NCI-H187 (cell line): Measurements from ENCODE around the gene AFAP1L2.
A peak's percentile ranks its signal among the peaks of the same experiment; 100 is the strongest.

Source experiments
- DNase-seq, 2 experiments: peaks; one replicate each; lab custom pipeline; 2025; lab: John Stamatoyannopoulos, UW

Gene AFAP1L2

DNA sequence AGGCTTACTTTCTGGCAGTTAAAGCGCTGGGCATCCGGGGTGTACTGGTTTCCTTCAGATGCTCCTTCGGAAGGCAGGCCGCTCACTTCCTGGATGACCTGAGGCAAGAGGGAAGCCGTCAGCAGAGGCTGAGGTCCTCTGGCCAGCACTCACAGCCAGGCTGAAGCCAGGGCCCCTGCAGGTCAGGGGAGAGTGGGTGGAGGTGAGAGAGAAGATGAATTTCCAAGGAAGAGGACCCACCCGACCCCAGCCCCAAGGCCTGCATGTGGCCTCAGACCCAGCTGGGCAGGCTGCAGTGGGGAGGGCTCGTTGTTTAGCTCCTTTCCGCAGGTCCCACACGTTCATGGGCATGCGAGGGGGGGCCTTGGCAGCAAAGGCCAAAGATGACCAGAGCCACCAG lies 94.0 kb downstream of the AFAP1L2 start:
- DNase-seq = no peak

DNA sequence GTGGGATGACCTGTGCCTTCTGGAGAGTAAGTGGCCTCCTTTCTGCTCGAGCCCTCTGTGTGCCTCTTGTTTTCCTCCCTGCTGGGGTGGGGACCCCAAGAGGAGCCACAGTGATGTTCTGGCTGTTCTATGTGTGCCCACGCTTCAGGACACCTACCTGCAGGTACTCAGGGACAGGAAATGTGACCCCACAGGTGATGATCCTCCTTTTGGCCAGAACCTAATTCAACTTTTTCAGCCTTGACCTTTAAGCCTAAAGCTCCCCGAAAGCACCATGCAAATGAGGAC lies 95.0 kb downstream of the AFAP1L2 start:
- no peak for DNase-seq

- DNase-seq = no peak
Observed at GRCh38 chr10:114308531-114309363, 95.6 kb downstream of the AFAP1L2 start.

DNA sequence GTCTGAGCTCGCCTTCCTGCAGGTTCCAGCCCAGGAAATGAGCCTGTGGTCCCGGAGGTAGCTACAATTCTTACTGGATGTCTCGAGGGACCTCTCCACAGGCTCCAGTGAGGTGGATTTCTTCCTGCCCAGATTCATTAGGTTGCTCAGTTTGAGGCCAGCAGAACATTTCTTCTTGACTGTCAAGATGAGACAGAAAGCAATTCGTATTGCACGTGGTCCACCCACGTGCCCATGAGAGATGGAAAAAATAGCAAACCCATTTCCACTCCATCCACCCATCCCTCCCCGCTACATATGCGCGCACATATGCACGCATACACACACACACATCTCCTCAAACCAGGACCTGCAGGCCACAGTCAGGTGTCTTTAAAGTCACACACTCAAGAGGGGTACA lies 96.6 kb downstream of the AFAP1L2 start:
- DNase-seq = no peak

DNA sequence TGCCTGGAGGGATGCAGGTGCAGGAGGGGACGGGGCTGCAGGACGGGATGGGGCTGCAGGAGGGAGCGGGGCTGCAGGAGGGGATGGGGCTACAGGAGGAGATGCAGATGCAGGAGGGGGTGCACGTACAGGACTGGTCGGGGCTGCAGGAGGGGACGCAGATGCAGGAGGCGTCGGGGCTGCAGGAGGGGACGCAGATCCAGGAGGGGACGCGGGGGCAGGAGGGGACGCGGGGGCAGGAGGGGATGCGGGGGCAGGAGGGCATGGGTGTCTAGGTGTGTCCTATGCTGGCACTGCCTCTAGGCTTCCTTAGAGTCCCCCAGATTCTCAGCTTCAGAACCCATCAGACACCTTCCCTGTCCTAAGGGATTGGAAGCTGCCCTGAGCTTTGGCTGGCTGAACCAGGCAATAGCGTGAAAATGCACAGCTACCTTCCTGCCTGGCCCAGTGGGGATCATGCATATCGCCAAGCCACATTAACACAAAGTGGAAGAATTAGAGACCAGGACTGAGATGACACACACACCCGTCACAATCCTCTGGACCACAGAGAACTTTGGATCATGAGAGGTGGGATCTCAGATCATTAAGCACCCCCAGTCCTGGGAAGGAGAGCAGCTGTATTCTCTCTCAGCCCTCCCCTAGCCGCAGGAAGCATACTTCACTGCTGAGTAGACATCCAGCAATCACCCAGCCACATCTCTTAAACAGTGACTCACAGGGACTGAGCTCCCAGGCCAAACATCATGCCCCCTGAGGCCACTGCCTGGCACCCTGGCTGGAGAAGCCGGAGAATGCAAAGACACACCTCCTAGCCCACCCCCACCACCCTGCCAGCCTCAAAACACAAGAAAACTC lies 98.0 kb downstream of the AFAP1L2 start:
- DNase-seq = no peak

DNA sequence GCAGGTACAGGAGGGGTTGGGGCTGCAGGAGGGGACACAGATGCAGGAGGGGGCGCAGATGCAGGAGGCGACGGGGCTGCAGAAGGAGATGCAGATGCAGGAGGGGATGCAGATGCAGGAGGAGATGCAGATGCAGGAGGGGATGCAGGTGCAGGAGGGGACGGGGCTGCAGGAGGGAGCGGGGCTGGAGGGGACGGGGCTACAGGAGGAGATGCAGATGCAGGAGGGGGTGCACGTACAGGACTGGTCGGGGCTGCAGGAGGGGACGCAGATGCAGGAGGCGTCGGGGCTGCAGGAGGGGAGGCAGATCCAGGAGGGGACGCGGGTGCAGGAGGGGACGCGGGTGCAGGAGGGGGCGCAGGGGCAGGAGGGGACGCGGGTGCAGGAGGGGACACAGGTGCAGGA lies 98.8 kb downstream of the AFAP1L2 start:
- DNase-seq = no peak

- DNase-seq = peak; percentile 21 to 46
Observed at GRCh38 chr10:114304571-114305421, 99.5 kb downstream of the AFAP1L2 start.

DNA sequence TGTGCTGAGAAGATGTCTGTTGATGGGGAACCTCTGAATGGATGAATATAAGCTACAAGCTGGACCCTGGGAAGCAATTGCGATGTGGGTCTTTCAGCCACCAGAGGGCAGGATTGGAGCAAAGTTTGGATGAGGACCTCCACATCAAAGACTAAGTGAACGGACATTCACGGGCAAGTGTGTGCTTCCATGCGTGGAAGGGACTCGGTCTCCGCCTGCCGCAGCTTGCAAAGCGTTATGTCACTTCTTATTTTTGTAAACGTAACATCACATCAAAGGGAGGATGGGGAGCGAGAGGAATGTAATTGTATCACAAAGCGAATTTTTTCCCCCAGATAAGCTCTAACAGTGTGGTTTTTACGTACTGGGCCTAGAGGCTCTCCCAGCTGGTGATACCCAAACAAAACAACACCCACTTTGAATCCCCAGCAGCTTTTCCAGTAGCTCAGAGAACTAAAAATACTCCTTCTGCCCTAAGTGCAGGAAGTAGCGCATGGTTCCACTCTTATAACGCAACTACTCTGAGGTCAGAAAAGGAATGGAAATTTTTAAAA lies 100.2 kb downstream of the AFAP1L2 start:
- peak; percentile 13 to 49 for DNase-seq

GRCh38 chr10:114303556-114303955 lies 100.7 kb downstream of the AFAP1L2 start:
- no peak for DNase-seq

DNA sequence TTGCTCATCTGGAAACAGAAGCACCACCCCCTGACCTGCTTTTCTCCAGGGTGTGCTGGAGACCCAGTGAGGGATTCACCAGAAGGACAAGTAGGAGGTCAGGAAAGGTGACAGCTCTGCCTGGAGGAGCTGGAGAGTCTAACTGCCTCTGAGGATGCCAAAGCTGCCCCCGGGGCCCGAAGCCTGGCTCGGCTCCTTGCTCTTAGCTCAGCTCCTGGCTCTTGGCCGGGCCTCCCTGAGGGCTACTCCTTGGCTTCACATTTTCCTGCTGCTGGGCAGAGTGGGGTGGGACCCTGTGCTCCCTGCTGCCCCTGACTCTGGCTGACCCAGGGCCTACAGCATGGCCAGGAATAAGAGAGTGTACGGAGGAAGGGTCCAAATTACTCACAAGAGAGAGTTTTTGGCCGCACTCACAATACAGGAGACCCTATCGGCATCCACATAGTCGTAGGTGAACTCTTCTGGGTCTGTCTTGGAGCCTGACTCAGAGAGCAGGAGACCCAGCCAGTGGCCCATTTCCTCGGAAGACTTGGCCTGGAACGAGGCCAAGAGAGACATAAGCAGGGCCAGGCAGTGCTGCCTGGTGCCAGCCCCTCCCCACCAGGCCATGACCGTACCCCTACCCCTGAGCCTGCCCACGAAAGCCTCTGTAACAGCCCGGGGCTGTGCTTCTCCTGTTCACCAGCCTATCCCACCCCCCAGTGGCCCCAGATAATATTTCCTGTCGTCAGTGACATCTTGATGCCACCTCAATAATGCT lies 102.2 kb downstream of the AFAP1L2 start:
- DNase-seq = no peak

GRCh38 chr10:114301177-114301576 lies 103.1 kb downstream of the AFAP1L2 start:
- DNase-seq = no peak

- no peak for DNase-seq
Observed at GRCh38 chr10:114300036-114300645, 104.2 kb downstream of the AFAP1L2 start.

DNA sequence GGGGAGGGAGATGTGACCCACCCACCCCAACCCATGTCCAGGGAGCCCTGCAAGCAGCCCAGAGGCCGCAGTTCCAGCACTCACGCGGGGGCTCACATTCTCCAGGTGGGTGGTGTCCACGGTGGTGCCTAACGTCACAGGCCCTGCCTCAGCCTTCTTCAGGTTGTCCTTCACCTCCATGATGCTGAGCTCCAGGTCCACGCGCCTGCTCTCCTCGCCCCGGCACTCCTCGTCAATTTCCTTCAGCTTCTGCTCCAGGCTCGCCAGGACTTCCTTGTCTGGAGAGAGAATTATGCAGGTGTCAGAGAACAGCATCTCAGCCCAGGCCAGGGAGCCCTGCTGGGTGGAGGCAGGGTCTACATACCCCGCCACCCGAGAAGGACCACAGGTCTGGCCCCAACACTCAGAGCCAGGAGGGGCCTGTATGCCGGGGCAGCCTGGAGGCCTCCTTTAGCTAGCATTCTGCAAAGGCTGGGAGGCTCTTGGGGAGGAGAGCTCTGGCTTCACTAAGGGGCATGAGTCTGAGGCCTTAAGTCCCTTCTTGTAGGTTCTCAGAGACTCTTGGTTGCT lies 107.1 kb downstream of the AFAP1L2 start:
- no peak for DNase-seq

GRCh38 chr10:114295393-114295792 lies 108.9 kb downstream of the AFAP1L2 start:
- no peak for DNase-seq

GRCh38 chr10:114294549-114294948 lies 109.8 kb downstream of the AFAP1L2 start:
- DNase-seq = no peak

GRCh38 chr10:114293075-114293474 lies 111.2 kb downstream of the AFAP1L2 start:
- DNase-seq = no peak

GRCh38 chr10:114291516-114291915 lies 112.8 kb downstream of the AFAP1L2 start:
- DNase-seq = no peak

DNA sequence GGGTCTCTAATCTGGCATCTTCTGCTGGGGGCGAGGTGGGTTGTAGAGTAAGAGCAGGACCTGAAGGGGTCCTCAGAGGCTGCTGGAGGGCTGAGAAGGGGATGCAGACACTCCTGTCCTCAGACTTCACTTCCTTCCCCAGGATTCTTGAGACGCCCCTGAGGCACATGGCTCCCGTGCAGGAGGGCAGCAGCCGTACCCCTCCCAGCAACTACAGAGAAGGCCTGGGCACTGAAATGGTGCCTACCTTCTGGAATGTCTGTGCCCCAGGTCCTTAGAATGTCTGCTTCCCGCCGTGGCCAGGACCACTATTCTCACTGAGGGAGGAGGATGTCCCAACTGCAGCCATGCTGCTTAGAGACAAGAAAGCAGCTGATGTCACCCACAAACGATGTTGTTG lies 113.2 kb downstream of the AFAP1L2 start:
- DNase-seq = no peak

DNA sequence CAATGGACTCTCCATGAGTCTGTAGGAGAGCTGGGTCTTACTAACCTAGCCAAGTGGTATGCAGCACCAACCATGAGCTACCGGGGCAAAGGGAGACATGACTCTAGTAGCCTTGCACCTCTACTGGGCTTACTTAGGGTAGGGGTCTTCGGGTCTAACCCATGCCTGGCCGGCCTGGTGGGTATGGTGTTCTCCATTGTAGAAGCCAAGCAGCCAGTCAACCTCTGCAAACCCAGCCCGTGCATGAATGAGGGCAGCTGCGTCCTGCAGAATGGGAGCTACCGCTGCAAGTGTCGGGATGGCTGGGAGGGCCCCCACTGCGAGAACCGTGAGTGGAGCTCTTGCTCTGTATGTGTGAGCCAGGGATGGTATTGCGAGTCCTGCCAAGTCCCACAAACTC lies 114.3 kb downstream of the AFAP1L2 start:
- DNase-seq = no peak

DNA sequence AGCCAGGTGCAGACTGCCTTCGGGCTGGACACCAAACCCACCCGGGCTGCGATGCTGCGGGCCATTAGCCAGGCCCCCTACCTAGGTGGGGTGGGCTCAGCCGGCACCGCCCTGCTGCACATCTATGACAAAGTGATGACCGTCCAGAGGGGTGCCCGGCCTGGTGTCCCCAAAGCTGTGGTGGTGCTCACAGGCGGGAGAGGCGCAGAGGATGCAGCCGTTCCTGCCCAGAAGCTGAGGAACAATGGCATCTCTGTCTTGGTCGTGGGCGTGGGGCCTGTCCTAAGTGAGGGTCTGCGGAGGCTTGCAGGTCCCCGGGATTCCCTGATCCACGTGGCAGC lies 115.2 kb downstream of the AFAP1L2 start:
- DNase-seq = no peak
